HG02938 (cell line): ENCODE measurements around the gene CPEB4.

Experiments
- ATAC-seq: cut with Tn5 transposase; IDR thresholded peaks from one replicate; pipeline ENCODE4 v1.9.1; 2021; ENCODE audit warnings: mild to moderate bottlenecking, moderate library complexity; ENCODE audit not compliant: unreplicated experiment

The CPEB4 gene

DNA sequence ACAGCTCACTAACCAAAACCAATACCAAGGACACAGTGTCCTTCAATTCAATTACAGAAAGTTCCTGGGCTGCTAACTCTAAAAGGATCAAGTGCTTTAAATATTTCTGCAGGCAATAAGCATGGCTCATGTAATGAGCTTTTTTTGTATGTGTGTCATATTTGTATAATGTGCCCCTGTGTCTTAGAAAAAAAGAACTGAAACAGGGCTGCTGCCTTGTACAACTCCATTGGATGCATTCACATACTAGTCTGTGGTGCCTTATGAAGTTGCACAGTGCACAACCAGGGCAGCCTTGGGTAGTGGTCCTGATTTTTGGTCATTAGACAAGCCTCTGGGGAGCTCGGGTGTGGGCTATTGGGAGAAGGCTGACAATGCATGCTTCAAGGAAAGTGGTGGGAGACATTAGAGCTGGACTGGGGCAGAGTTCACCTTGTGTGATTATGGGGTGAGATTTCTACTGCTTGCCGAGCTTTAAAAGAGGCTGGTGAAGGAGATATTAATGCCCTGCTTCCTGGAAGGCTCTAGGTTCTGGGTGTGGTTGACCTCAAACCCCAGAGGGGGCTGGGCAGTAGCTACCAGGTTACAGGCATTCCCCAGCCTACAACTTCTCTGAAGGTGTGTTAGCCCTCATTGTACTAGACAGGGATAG lies 3.6 kb upstream of the CPEB4 start:
- ATAC-seq, result no peak

DNA sequence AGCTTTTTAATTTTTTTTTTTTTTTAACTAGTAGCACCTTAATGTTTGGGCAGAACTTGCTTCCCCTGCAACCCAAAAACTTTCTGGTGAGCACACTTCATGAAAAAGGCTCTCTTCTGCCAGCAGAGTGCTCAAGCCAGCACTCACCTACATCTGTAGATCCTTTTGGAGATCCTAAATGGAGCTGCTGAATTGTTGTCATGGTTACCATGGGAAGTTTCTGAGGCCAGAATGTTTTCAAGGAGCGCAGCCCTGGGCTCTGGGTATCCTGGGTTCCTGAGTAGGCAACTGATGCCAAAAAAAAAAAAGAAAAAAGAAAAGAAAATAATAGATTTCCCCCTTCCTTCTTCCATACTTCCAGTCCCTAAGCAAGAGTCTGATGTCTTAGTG lies 3.1 kb upstream of the CPEB4 start:
- no peak for ATAC-seq

DNA sequence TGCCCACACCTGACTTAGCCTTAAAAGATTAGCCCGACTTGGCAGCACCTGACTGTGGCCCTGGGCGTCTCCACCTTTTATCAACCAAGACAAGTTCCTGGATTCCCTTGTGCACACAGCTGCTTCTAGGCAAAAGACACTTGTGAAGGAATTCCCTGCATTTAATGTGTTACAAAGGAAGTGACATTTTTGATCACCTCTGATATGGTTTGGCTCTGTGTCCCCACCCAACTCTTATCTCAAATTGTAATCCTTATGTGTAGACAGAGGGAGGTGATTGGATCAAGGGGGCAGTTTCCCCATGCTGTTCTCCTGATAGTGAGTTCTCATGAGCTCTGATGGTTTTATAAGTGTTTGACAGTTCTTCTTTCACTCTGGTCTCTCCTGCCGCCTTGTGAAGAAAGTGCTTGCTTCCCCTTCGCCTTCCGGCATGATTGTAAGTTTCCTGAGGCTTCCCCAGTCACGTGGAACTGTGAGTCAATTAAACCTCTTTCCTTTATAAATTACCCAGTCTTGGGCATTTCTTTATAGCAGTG lies 2.6 kb upstream of the CPEB4 start:
- no peak for ATAC-seq

DNA sequence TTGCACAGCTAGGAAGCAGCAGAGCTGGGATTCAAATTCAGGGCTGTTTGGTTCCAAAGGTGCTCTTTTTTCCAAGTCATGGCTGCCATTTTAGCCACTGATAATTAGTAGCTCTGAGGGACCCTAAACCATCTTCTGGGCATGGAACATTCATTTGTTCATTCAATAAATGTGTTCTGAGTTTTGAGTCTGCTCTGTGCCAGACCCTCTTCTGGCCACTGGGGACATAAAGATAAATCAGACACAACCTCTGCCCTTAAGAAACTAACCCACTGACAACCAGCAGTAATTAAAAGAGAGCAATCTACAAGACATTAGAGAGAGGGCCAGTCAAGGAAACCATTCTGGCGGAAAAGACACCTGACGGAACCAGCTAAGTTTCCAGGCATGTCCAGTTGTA lies 2.0 kb upstream of the CPEB4 start:
- ATAC-seq, result no peak

GRCh38 chr5:173888473-173889131 lies 453 bp downstream of the CPEB4 start:
- ATAC-seq, result no peak

GRCh38 chr5:173890195-173890991 lies 2.2 kb downstream of the CPEB4 start:
- no peak for ATAC-seq

- no peak for ATAC-seq
These were observed 3.4 kb downstream of the CPEB4 start for GRCh38 chr5:173891308-173892116.

- ATAC-seq, result no peak
These were observed 5.0 kb downstream of the CPEB4 start for GRCh38 chr5:173893192-173893561.

DNA sequence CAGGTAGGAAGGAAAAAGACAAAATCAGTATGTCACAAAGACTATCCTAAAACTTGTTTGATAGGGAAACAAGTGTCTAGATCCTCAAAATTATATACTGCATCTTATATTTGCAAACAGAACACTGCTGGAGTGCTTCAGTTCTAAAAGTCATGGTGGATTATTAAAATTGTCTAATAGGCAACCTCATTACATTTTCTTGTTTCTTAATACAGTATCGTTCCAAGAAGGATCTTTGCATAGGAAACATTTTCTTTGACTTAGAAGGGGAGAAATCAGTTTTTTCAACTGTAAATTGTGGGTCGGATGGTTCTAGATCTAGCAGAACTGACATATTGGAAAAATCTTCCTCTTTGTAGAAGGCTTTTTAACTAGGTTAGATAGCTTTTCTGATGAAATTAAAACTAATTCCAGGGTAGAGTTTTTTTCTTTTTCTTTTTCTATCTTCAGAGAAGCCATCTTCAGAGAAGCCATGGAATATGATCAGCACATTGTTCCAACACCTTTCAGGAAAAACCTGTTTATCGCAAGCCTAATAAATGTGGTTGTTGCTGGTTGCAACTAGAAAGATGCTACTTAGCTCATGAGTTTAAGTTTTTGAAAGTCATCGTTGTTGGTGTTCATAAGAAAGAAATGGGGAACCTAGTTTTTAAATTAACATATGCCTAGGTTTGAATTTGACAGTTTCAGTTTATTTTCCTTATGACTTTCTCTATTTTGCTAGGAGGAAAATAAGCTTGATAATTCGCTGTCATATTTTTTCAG lies 7.4 kb downstream of the CPEB4 start:
- ATAC-seq, result no peak

- no peak for ATAC-seq
These were observed 8.5 kb downstream of the CPEB4 start for GRCh38 chr5:173896631-173897030.

- no peak for ATAC-seq
These were observed 13.6 kb downstream of the CPEB4 start for GRCh38 chr5:173901705-173902104.

- no peak for ATAC-seq
These were observed 14.2 kb downstream of the CPEB4 start for GRCh38 chr5:173902334-173902733.

- ATAC-seq, result no peak
These were observed 14.6 kb downstream of the CPEB4 start for GRCh38 chr5:173902743-173903142.

- no peak for ATAC-seq
These were observed 15.4 kb downstream of the CPEB4 start for GRCh38 chr5:173903396-173904140.

DNA sequence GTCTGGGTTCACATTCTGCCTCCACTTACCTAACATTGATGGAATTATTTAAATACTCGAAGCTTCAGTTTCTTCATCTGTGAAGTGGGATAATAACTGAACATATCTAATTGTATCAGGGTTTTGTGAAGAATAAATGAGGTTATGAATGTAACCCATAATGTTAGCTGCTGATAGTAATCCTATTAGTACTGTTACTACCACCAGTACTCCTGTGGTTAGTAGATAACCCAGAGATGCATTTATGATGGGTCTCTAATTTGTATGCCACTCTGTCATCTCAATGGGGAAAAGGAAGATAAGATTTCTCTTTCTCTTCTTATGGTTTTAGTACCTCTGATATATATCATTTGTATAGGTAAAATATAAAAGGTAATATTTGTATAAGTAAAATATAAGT lies 16.0 kb downstream of the CPEB4 start:
- ATAC-seq, result no peak

DNA sequence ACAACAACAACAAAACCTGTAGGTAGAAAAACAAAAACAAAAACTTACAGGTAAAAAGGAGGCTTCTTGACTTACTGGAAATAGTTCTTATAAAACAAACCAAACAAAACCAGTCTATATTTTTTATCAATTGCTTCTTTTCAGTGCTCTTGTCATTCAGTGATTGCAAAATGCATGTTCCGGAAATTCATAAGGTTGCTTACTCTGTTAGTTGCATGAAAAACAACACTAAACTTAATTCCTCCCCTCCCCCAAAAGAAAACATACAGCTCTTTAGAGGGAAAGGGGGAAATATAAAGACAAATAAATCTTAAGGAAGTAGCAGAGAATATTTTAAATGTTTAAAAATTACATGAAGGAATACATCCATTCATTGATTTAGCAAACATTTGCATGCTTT lies 19.1 kb downstream of the CPEB4 start:
- ATAC-seq, result no peak

GRCh38 chr5:173907686-173908371 lies 19.7 kb downstream of the CPEB4 start:
- no peak for ATAC-seq

GRCh38 chr5:173909199-173909598 lies 21.1 kb downstream of the CPEB4 start:
- ATAC-seq, result no peak

DNA sequence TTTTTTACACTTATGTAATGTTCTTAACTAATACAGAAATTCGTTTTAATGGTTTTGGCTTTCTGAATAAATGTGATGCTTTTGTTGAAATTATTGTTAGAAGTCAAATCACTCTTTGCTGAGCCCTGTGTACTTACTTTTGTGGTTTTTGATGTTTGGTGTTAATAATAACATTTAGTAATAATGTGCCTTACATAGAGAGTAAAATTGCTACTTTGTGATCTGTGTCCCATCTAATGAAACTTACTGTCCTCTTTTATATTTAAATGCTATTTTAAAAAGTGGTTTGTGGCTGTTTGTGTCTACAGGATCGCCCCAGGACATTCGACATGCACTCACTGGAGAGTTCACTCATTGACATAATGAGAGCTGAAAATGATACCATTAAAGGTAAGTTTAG lies 22.1 kb downstream of the CPEB4 start:
- ATAC-seq, result no peak
